Smooth muscle cell (in vitro differentiated cells): ENCODE measurements around the gene ACLY. TPM values are rescaled to one million over a fixed set of nuclear protein-coding genes. Genes with fewer than 3 reads are reported as not detected.

ENCODE experiments used
- DNase-seq: peaks from one replicate; lab custom pipeline; 2025; ENCODE audit not compliant: unreplicated experiment; lab: John Stamatoyannopoulos, UW
- H2AFZ ChIP-seq: fragments of 200-600 bp; sonication (generic); 2 replicates; pipeline ENCODE4 v1.6.0; 2016; ENCODE audit warnings: antibody characterized with exemption, low read depth, mild to moderate bottlenecking
- H3F3A ChIP-seq: fragments of 200-600 bp; sonication (generic); 2 replicates; pipeline ENCODE4 v1.6.0; 2017; ENCODE audit warnings: antibody characterized with exemption, low read depth
- H3K27ac ChIP-seq: fragments of 200-600 bp; sonication (generic); 2 replicates; pipeline ENCODE4 v1.5.1; 2016; ENCODE audit warnings: low read depth, mild to moderate bottlenecking
- H3K27me3 ChIP-seq: fragments of 200-600 bp; sonication (generic); 2 replicates; pipeline ENCODE4 v1.6.1; 2016; ENCODE audit warnings: low read depth, mild to moderate bottlenecking
- H3K36me3 ChIP-seq: fragments of 200-600 bp; sonication (generic); 2 replicates; pipeline ENCODE4 v1.5.1; 2016; ENCODE audit warnings: low read depth
- H3K4me1 ChIP-seq: fragments of 200-600 bp; sonication (generic); 2 replicates; pipeline ENCODE4 v1.5.1; 2016; ENCODE audit warnings: low read depth
- H3K4me2 ChIP-seq: fragments of 200-600 bp; sonication (generic); 2 replicates; pipeline ENCODE4 v1.6.0; 2016; ENCODE audit warnings: mild to moderate bottlenecking
- H3K4me3 ChIP-seq: fragments of 200-600 bp; sonication (generic); 2 replicates; pipeline ENCODE4 v1.5.1; 2016; ENCODE audit warnings: mild to moderate bottlenecking
- H3K79me2 ChIP-seq: fragments of 200-600 bp; sonication (generic); 2 replicates; pipeline ENCODE4 v1.6.0; 2016; ENCODE audit warnings: low read depth, mild to moderate bottlenecking
- H3K9ac ChIP-seq: fragments of 200-600 bp; sonication (generic); 2 replicates; pipeline ENCODE4 v1.6.0; 2016; ENCODE audit warnings: low read depth
- H3K9me3 ChIP-seq: fragments of 200-600 bp; sonication (generic); replicated peaks from 2 replicates; pipeline ENCODE4 v1.5.1; 2016; ENCODE audit warnings: low read depth
- H4K20me1 ChIP-seq: fragments of 200-600 bp; sonication (generic); 2 replicates; pipeline ENCODE4 v1.6.0; 2016; ENCODE audit warnings: low read depth
- CTCF ChIP-seq: fragments of 200-600 bp; sonication (generic); IDR thresholded peaks from 2 replicates; pipeline ENCODE4 v1.5.1; 2017; ENCODE audit warnings: borderline replicate concordance, mild to moderate bottlenecking, antibody characterized with exemption; ENCODE audit not compliant: insufficient read depth, poor library complexity, severe bottlenecking
- WGBS: methylation state at CpG from one replicate; pipeline ENCODE4 v1.1.7; 2016; ENCODE audit warnings: low lambda C conversion rate; 5-methylcytosine and 5-hydroxymethylcytosine counted together
- polyA plus RNA-seq: library from polyadenylated mRNA; unstranded; fragments of >200 nt; fragmentation: Nextera tagmentation; extraction: Ambion mirVana; gene quantifications from 2 replicates; pipeline ENCODE4 v1.2.1, GENCODE V29; 2016
- total RNA-seq: library from RNA; depleted of rRNA; stranded (reverse); fragments of >200 nt; gene quantifications from 2 replicates; pipeline ENCODE4 v1.2.3, GENCODE V29; 2014

ACLY gene
- total and polyA plus RNA-seq, 2 experiments from 2014 or later, result 172 to 188 TPM

DNA sequence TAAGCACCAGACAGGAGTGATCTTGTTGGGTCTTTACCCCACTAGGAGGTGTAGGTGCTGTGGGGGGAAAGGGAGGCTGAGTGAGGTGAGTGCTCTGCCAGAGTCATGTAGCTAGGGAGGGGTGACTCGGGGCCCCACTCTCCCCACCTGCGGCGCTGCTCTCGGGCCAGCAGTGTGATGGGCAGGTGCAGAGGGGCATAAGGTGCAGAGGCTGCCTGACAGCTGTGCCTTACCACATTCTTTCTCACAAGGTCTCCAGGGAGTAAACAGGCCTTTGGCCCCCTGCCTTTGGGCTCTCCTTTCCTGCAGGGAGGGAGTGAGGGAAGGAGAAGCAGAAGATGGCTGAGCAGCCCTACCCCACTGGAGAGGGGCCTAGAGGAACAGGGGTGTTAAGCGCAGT, 43.4 kb upstream of the ACLY start:
- H3K4me1 ChIP-seq, result peaks cover 19% of the 10 kb centered on the region
- peaks cover 3% of the 10 kb centered on the region for H3K79me2 ChIP-seq
- TF ChIP-seq CTCF, result no peak
- H3K4me3 ChIP-seq, result no peak overlapping the region
- no peaks in the 10 kb centered on the region for H3F3A ChIP-seq
- no peak for DNase-seq
- no peaks in the 10 kb centered on the region for H3K36me3 ChIP-seq
- no peaks in the 10 kb centered on the region for H4K20me1 ChIP-seq
- no peak overlapping the region for H3K4me2 ChIP-seq
- H3K27me3 ChIP-seq, result no peaks in the 10 kb centered on the region
- H2AFZ ChIP-seq, result no peak overlapping the region
- H3K9me3 ChIP-seq, result no peaks in the 10 kb centered on the region
- WGBS, result 89% methylated on average over 5 of the region's 5 CpGs
- H3K27ac ChIP-seq, result no peak overlapping the region
- H3K9ac ChIP-seq, result no peak overlapping the region

DNA sequence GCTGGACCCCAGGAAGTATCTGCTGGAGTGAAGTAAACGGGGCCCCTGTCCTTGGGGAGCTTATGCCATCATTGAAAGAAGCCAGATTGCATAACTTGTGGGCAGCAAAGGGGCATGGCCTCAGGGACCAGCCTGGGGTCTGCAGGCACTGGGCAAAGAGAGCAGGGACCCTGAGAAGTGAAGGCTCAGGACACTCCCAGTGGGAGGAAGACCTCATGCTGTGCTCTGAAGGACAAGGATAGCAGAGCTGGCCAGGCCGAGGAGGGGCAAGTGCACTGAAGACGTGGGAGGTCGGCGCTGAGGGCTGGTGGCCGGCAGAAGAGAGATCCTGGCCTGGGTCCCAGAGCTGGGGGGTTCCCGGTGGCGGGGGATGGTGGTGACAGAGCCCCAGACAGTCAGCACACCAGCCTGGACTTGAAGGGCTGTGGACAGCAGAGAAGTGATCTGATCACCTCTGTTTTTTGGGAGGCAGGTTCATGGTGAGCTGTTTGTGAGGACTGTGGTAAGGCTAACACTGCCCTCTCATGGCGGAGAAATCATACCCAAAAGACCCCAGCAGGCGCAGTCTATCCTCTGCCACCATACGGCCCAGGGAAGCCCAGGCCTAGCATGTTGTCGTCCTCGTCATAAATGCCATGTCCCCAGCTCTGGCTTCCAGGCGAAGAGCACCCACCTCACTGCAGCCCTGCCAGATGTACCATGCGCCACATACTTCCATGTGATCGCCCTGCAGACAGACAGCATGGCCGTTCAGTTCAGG, 40.8 kb upstream of the ACLY start:
- Histone ChIP-seq H3K4me2 (peak overlapping the region; percentile 55), H2AFZ (no peak overlapping the region), H3K9ac (peak overlapping the region; percentile 31)

GRCh38 chr17:41959030-41959335, 40.2 kb upstream of the ACLY start:
- Histone ChIP-seq H3K36me3 (no peaks in the 10 kb centered on the region), H3K4me3 (no peak overlapping the region), H4K20me1 (no peaks in the 10 kb centered on the region), H3F3A (no peaks in the 10 kb centered on the region), H3K27ac (peak overlapping the region; percentile 62), H3K27me3 (no peaks in the 10 kb centered on the region), H3K9me3 (no peaks in the 10 kb centered on the region), H3K9ac (no peak overlapping the region), H3K4me2 (peak overlapping the region; percentile 55), H3K4me1 (peaks cover 9% of the 10 kb centered on the region), H2AFZ (no peak overlapping the region), H3K79me2 (no peaks in the 10 kb centered on the region)
- no peak for DNase-seq
- 39% methylated on average over 2 of the region's 2 CpGs for WGBS
- TF ChIP-seq CTCF, result no peak

More for the DNA sequence above, 40.8 kb upstream of the ACLY start:
- TF ChIP-seq CTCF, result peak; percentile 28
- Histone ChIP-seq H3F3A (no peaks in the 10 kb centered on the region), H3K79me2 (no peaks in the 10 kb centered on the region), H3K27ac (peak overlapping the region; percentile 62), H3K36me3 (no peaks in the 10 kb centered on the region), H3K9me3 (no peaks in the 10 kb centered on the region), H4K20me1 (no peaks in the 10 kb centered on the region), H3K4me3 (no peak overlapping the region), H3K4me1 (peaks cover 9% of the 10 kb centered on the region), H3K27me3 (no peaks in the 10 kb centered on the region)
- DNase-seq, result peak; percentile 11
- WGBS, result 46% methylated on average over 17 of the region's 17 CpGs

DNA sequence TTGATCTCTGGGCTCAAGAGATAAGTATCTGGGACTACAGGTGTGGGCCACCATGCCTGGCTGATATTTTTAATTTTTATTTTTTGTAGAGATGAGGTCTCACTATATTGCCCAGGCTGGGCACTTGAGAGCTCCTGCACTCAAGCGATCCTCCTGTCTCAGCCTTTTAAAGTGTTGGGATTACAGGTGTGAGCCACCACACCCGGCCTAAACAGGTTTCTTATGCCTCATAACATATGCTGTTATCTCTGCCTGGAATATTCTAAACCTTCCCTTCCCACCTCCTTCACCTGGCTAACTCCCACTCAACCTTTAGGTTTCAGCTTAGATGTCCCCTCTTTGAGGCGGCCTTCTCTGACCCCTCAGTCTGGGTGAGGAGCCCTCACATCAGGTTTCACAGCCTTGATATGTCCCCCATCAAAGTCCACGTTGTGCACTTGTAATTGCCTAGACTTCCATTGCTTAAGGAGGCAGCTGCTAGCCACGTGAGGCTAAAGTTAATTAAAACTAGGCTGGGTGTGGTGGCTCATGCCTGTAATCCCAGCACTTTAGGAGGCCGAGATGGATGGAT, 39.2 kb upstream of the ACLY start:
- no peaks in the 10 kb centered on the region for H3F3A ChIP-seq
- no peak overlapping the region for H2AFZ ChIP-seq
- 93% methylated on average over 6 of the region's 6 CpGs for WGBS
- H3K36me3 ChIP-seq, result no peaks in the 10 kb centered on the region
- no peak overlapping the region for H3K27ac ChIP-seq
- H3K4me2 ChIP-seq, result no peak overlapping the region
- no peak for TF ChIP-seq CTCF
- H3K4me3 ChIP-seq, result no peak overlapping the region
- H3K4me1 ChIP-seq, result peaks cover 9% of the 10 kb centered on the region
- no peaks in the 10 kb centered on the region for H4K20me1 ChIP-seq
- no peaks in the 10 kb centered on the region for H3K9me3 ChIP-seq
- no peaks in the 10 kb centered on the region for H3K27me3 ChIP-seq
- no peaks in the 10 kb centered on the region for H3K79me2 ChIP-seq
- no peak overlapping the region for H3K9ac ChIP-seq
- DNase-seq, result no peak
